Head of caudate nucleus (tissue), 42 donors: ENCODE measurements around the gene TUSC2.
"Not testable (repeated sequence)": the region's sequence is repeated elsewhere in the genome, so short reads cannot be mapped to it uniquely, and the experiment has no call there.

Experiments used
- DNase-seq, 42 donors: peaks; one replicate each; pipeline versions ENCODE4 v3.0.0 to v3.0.0-alpha.2; 2020 to 2021; ENCODE audit warnings: mixed read lengths in 7 of 42
- intact Hi-C: fragments of 100-400 bp; cut with DNase I; formaldehyde crosslinking; loops from one replicate; pipeline ENCODE4 v1.15.0; 2022

Gene TUSC2

GRCh38 chr3:50323092-50323600 lies 4.9 kb downstream of the TUSC2 start:
- DNase-seq: peak in 1 of 42 donors; percentile 21
- intact Hi-C loops: loop anchor here (10.0 kb wide), 2 partner anchors 48 to 98 kb away; partner anchors contain the start of gene LSMEM2

GRCh38 chr3:50322386-50323091 lies 5.5 kb downstream of the TUSC2 start, which contains the start of gene HYAL2:
Gene HYAL2, minus strand, starts transcription at chr3:50322745. Its CDS starts 2,256 bp downstream, at chr3:50320489.
- intact Hi-C loops: loop anchor here (10.0 kb wide), 2 partner anchors 48 to 98 kb away; partner anchors contain the start of gene LSMEM2
- peak in 1 of 42 donors; percentile 23 for DNase-seq

DNA sequence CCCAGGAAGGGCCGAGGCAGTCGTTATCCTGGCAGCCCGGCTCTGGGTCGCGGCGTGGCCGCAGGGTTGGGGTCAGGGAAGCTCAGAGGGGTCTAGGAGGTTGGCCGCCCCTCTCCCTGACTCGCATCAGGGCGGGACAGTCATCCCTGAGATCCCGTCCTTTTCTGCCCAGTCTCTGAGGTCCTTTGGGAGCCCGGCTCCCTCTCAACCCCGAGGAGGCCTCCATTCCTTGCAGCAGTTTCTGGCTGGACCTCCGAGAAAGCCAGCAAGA lies 6.0 kb downstream of the TUSC2 start:
- no peak for DNase-seq
- intact Hi-C loops: loop anchor here (10.0 kb wide), 2 partner anchors 47 to 97 kb away; partner anchors contain the start of gene LSMEM2

- peak; percentile 77 to 97 (median 91) for DNase-seq
- intact Hi-C loops: loop anchor here (10.0 kb wide), 2 partner anchors 47 to 97 kb away; partner anchors contain the start of gene LSMEM2
Observed at GRCh38 chr3:50321336-50322114, 6.5 kb downstream of the TUSC2 start.

DNA sequence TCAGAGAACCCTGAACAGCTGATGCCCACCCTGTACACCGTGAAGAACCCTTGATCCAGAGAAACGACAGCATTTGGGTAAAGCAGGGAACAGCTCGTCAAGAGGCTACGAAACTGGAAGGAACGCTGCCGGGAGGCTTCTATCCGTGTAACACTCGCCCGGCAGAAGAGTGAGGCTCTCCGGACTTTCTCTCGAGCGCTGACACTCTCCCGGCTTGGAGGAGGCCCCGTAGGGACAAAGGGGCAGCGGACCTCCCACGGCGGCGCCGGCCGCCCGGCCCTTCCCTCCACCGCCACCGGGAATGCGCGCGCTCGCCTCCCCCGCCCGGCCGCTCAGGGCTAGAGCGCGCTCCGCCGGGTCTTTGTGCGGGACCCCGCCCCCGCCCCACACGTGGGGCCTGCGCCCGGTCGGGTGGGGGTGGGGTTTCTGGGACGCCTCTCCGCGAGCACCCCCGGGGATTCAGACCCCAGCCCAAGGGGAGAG lies 7.1 kb downstream of the TUSC2 start:
- intact Hi-C loops: loop anchor here (10.0 kb wide), 2 partner anchors 46 to 96 kb away; partner anchors contain the start of gene LSMEM2
- peak in 41 of 42 donors; percentile 66 to 93 (median 85) for DNase-seq

DNA sequence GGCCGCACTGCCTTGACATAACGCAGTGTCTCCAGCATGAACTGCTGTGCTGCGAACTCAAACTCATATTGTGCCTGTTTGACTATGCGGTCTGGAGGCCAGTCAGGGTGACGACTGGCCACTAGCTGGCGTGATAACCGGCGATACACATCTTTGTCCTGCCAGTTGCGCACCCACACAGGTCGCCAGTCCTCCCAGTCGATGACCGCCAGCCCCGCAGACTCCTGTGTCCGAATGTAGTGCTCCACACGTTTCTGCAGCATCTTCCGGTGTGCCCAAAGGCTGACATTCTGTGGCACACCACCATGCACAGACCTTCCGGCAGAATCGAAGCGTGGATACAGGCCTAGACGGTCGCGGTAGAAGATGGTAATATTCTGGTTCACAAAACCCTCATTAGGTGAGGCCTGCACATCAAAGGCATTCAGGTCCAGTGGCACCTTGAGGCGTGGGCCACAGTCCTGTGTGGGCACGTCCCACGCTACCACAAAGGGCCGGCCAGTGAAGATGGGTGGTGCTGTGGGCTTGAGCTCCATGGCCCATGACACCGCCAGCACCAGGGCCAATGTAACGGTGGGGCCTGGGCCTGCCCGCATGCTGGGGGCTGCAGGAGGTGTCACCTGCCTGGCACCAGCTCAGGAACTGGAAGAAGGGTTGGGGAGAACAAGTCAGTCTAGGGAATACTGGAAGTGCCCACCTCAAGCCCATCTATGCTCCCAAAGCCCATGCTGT lies 8.0 kb downstream of the TUSC2 start:
- DNase-seq: no peak
- intact Hi-C loops: loop anchor here (10.0 kb wide), 2 partner anchors 45 to 95 kb away; partner anchors contain the start of gene LSMEM2

DNA sequence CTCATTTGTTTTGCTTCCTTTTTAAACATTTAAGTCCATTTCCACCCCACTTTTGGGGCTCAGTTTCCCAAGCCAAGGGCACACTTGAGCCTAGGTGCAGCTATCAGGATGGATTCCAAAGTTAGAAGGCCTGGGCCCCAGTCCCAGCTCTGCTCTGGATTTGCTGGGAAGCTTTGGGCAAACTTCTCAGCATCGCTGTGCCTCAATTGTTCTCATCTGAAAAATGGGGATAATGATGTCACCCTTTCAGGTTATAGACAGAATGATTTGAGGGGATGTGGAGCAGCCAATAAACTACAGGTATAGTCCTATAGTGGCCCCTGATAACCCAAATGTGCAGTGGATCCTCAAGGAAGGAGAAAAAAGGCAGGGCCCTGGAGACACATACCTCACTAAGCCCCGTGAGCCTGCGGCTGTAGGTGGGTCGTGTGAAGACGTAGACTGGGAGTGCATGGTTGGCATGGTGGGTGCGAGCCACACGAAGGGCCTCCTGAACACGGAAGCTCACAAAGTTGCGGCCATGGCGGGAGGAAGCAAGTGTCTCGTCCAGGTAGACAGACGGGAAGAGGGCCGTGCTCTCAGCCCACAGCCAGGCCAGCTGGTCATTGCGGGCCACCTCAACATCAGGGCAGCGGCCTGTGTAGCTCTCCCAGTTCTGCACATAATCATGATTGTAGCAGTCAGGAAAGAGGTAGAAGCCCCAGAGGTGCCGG lies 8.7 kb downstream of the TUSC2 start:
- intact Hi-C loops: no loop called here

DNA sequence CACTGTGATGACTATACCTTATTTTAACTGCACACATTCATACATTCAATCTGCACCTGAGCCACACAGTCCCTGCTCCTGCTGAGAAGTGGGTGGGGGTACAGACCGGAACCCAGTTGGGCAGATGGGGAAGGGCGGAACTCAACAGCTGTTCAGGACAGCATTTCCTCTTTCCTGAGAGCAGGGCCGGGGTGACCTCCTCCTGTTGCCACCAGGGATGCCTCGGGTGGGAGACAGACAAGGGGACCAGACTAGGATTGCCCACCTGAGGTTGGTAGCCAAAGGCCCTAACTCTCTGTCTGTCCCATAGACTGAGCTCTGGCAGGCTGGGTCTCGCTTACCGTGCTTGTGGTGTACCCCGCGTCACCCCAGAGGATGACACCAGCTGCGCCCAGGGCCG lies 9.4 kb downstream of the TUSC2 start:
- no peak for DNase-seq
- intact Hi-C loops: no loop called here

More for the DNA sequence above, 8.7 kb downstream of the TUSC2 start:
- no peak for DNase-seq

DNA sequence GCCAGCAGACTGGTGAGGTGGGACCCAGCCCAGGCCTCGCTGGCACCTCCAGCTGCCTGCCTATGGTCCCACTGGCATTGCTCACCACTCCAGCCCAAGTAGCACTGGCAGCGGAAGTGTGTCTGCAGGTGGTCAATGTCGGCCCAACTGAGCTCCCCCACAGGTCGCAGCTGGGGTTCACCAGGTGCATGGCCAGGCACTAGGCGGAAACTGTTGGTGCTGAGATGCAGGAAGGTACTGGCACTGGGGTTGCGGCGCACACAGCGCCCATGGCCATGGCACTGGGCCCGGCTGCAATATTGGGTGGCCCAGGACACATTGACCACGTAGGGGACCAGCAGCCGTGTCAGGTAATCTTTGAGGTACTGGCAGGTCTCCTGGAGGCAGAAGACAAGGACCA lies 9.9 kb downstream of the TUSC2 start:
- intact Hi-C loops: no loop called here
- no peak for DNase-seq

GRCh38 chr3:50317300-50317699 lies 10.7 kb downstream of the TUSC2 start:
- DNase-seq: no peak

GRCh38 chr3:50316657-50317242 lies 11.3 kb downstream of the TUSC2 start:
- intact Hi-C loops: no loop called here
- peak in 38 of 42 donors; percentile 46 to 94 (median 74) for DNase-seq

More at GRCh38 chr3:50317300-50317699, 10.7 kb downstream of the TUSC2 start:
- intact Hi-C loops: no loop called here

GRCh38 chr3:50314816-50315215 lies 13.2 kb downstream of the TUSC2 start:
- intact Hi-C loops: no loop called here

DNA sequence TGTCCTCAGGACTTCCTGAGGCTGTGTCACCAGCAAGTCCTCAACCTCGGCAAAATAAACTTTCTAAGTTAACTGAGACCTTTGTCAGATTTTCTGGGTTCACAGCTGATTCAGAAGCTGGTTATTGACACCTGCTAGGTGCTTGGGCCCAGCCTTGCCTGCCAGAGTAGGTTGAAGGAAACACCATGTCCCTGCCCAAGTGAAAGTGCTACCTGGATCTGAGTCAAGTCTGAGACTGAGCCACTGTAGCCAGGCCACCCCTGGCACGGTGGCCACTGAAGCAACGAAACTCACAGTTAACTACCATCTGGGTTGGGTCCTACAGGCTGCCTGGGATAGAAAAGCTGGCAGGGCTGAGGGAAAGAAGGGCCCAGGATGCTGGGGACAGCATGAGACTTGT lies 13.7 kb downstream of the TUSC2 start:
- no peak for DNase-seq
- intact Hi-C loops: no loop called here

More at GRCh38 chr3:50314816-50315215, 13.2 kb downstream of the TUSC2 start:
- no peak for DNase-seq

GRCh38 chr3:50312041-50312440 lies 16.0 kb downstream of the TUSC2 start:
- intact Hi-C loops: not testable (repeated sequence)

GRCh38 chr3:50304601-50305000 lies 23.4 kb downstream of the TUSC2 start:
- intact Hi-C loops: no loop called here

More at GRCh38 chr3:50312041-50312440, 16.0 kb downstream of the TUSC2 start:
- DNase-seq: not testable (repeated sequence)

GRCh38 chr3:50303013-50303815 lies 24.8 kb downstream of the TUSC2 start, which contains the start of gene HYAL1:
Gene HYAL1, minus strand, starts transcription at chr3:50303574. Its CDS starts 618 bp downstream, at chr3:50302956.
- no peak for DNase-seq
- intact Hi-C loops: no loop called here

More at GRCh38 chr3:50304601-50305000, 23.4 kb downstream of the TUSC2 start:
- DNase-seq: no peak
